ENCODE measurements around the gene GDI2. TPM values are rescaled to one million over a fixed set of nuclear protein-coding genes. Genes with fewer than 3 reads are reported as not detected.
A peak's percentile ranks its signal among the peaks of the same experiment; 100 is the strongest.

GDI2 gene
- total RNA-seq, 1 experiment from 2014 or later: 321 TPM

- ATAC-seq: no peak
- no peaks in the 10 kb centered on the region for H3K4me1 Mint-ChIP-seq
- POLR2A ChIA-PET: interaction anchor here (0.8 kb wide), 1 partner anchor 47 kb away, joined by 3 read pairs; the partner anchor contains the start of gene GDI2
- H3K27ac Mint-ChIP-seq: no peak overlapping the region
- peaks cover 26% of the 10 kb centered on the region for H3K36me3 Mint-ChIP-seq
- no peak for DNase-seq (ENCODE audit: low spot score)
- TF ChIP-seq ATF3 (CRISPR knock-in tag; conservative IDR thresholded peaks at IDR 0.05) (no peak), ETV6 (CRISPR knock-in tag; IDR thresholded peaks at IDR 0.05) (no peak), FOXK1 (CRISPR knock-in tag; IDR thresholded peaks at IDR 0.05) (no peak), USF2 (CRISPR knock-in tag; IDR thresholded peaks at IDR 0.05) (no peak), NFATC4 (CRISPR knock-in tag; IDR thresholded peaks at IDR 0.05) (no peak), MYBL2 (CRISPR knock-in tag; IDR thresholded peaks at IDR 0.05) (no peak), MXD4 (CRISPR knock-in tag; IDR thresholded peaks at IDR 0.05; ENCODE audit: borderline replicate concordance) (no peak), AR (CRISPR knock-in tag; IDR thresholded peaks at IDR 0.05) (no peak), NR3C1 (CRISPR knock-in tag; conservative IDR thresholded peaks at IDR 0.05; ENCODE audit: low read depth) (no peak)
- H3K9me3 Mint-ChIP-seq: peaks cover 9% of the 10 kb centered on the region
- CTCF ChIA-PET: interaction anchor here (4.2 kb wide), 1 partner anchor 13 kb away, joined by 14 read pairs; no protein-coding TSS in a partner anchor
- no peaks in the 10 kb centered on the region for H3K27me3 Mint-ChIP-seq (ENCODE audit: low read depth)
- no peak overlapping the region for H3K4me3 Mint-ChIP-seq
These were observed 46.8 kb upstream of the GDI2 start for GRCh38 chr10:5860066-5860465.

- Mint-ChIP-seq H3K4me3 (no peak overlapping the region), H3K9me3 (peaks cover 9% of the 10 kb centered on the region), H3K27ac (no peak overlapping the region; the same call in 1 of the 2 replicates), H3K4me1 (0 out of 2 replicates have a peak, but pooled peaks cover 3% of the 10 kb centered on the region), H3K36me3 (peaks cover 21% of the 10 kb centered on the region), H3K27me3 (ENCODE audit: low read depth) (no peaks in the 10 kb centered on the region)
- ChIA-PET POLR2A (no interaction called here), CTCF (interaction anchor here (1.6 kb wide), 1 partner anchor 11 kb away, joined by 8 read pairs; no protein-coding TSS in a partner anchor)
- ATAC-seq: peak; percentile 22; the same call in 1 of the 2 replicates
- DNase-seq (ENCODE audit: low spot score): no peak
- TF ChIP-seq GABPB1 (CRISPR knock-in tag; IDR thresholded peaks at IDR 0.05) (no peak), USF1 (CRISPR knock-in tag; IDR thresholded peaks at IDR 0.05) (no peak), ETV6 (CRISPR knock-in tag; IDR thresholded peaks at IDR 0.05) (no peak), KAT7 (CRISPR knock-in tag; IDR thresholded peaks at IDR 0.05; ENCODE audit: borderline replicate concordance) (no peak), GRHL2 (CRISPR knock-in tag; IDR thresholded peaks at IDR 0.05; ENCODE audit: insufficient replicate concordance, severe bottlenecking) (no peak), ZBTB21 (CRISPR knock-in tag; IDR thresholded peaks at IDR 0.05; ENCODE audit: borderline replicate concordance) (no peak), ZNF532 (CRISPR knock-in tag; IDR thresholded peaks at IDR 0.05; ENCODE audit: borderline replicate concordance) (no peak), ARID4B (CRISPR knock-in tag; IDR thresholded peaks at IDR 0.05; ENCODE audit: borderline replicate concordance) (no peak), EMX1 (CRISPR knock-in tag; IDR thresholded peaks at IDR 0.05) (no peak), USF2 (CRISPR knock-in tag; IDR thresholded peaks at IDR 0.05) (no peak), ZNF219 (CRISPR knock-in tag; IDR thresholded peaks at IDR 0.05; ENCODE audit: borderline replicate concordance) (no peak), E2F5 (CRISPR knock-in tag; IDR thresholded peaks at IDR 0.05) (no peak)
These were observed 45.6 kb upstream of the GDI2 start for GRCh38 chr10:5858811-5859210.
